GM21360 (cell line): ENCODE measurements around the gene TRIM34.
"Not testable (repeated sequence)": the region's sequence is repeated elsewhere in the genome, so short reads cannot be mapped to it uniquely, and the experiment has no call there.

Experiments used
- ATAC-seq: cut with Tn5 transposase; IDR thresholded peaks from one replicate; pipeline ENCODE4 v1.9.1; 2021; ENCODE audit warnings: mild to moderate bottlenecking, moderate library complexity; ENCODE audit not compliant: unreplicated experiment

Gene TRIM34, protein sequence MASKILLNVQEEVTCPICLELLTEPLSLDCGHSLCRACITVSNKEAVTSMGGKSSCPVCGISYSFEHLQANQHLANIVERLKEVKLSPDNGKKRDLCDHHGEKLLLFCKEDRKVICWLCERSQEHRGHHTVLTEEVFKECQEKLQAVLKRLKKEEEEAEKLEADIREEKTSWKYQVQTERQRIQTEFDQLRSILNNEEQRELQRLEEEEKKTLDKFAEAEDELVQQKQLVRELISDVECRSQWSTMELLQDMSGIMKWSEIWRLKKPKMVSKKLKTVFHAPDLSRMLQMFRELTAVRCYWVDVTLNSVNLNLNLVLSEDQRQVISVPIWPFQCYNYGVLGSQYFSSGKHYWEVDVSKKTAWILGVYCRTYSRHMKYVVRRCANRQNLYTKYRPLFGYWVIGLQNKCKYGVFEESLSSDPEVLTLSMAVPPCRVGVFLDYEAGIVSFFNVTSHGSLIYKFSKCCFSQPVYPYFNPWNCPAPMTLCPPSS

GRCh38 chr11:5624489-5625279, at the start of gene TRIM34:
TSS of gene TRIM34 (plus strand) at chr11:5625001. CDS start at chr11:5632332, 7,331 bp downstream.
- peak; percentile 97 for ATAC-seq

DNA sequence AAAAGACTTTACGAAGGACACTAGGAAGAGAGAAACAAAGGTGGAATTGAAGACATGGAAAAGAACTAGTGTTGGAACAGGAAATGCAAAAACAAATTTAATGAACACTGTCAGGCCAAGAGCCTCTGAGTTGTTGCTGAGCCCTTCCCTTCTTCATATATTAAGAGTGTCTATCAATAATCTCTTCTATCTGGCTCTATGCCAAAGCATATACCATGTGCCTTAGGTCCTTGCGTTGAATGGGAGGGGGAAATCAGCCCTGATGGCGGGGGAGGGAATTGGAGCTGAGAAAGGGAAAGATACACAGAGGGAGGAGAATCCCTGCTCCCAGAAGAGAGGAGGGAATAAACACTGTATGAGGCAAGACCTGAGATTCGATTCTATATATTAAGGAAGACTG, 49.6 kb upstream of the TRIM34 start:
- no peak for ATAC-seq

GRCh38 chr11:5577101-5577500, 47.7 kb upstream of the TRIM34 start:
- no peak for ATAC-seq

- no peak for ATAC-seq
Observed at GRCh38 chr11:5580577-5580976, 44.2 kb upstream of the TRIM34 start, which contains the start of gene OR52B6. TSS of gene OR52B6 (plus strand) at chr11:5580877. CDS start at chr11:5580877, 0 bp downstream.

GRCh38 chr11:5581014-5581413, 43.8 kb upstream of the TRIM34 start:
- no peak for ATAC-seq

DNA sequence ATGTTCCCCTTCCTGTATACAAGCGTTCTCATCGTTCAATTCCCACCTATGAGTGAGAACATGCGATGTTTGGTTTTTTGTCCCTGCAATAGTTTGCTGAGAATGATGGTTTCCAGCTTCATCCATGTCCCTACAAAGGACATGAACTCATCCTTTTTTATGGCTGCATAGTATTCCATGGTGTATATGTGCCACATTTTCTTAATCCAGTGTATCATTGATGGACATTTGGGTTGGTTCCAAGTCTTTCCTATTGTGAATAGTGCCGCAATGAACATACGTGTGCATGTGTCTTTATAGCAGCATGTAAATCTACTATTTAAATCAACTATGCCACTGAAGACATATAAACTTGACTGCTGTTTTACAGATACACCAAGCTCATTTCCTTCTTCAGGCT, 40.3 kb upstream of the TRIM34 start:
- not testable (repeated sequence) for ATAC-seq

GRCh38 chr11:5589906-5590305, 34.9 kb upstream of the TRIM34 start:
- ATAC-seq, result not testable (repeated sequence)

DNA sequence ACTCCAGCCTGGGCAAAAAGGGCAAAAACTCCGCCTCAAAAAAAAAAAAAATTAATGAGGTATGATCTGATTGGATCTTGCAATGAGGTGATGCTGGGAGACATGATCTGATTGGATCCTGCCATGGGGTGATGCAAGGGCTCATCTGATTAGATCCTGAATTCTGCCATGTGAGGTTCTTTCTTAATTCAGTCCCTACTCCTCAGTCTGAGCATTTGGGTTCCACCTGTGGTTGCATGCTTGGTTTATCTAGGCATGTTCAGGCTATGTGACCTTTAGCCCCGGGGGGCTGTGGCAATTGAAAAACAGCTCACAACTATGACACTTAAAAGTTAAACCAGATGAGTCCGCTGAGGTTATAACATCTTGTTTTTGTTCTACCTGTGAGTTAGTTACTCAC, 33.2 kb upstream of the TRIM34 start:
- ATAC-seq, result no peak

GRCh38 chr11:5592615-5593014, 32.2 kb upstream of the TRIM34 start:
- no peak for ATAC-seq

GRCh38 chr11:5593146-5593545, 31.7 kb upstream of the TRIM34 start:
- ATAC-seq, result no peak

- ATAC-seq, result peak; percentile 45
Observed at GRCh38 chr11:5596607-5597201, 28.1 kb upstream of the TRIM34 start, which contains the start of gene TRIM6. TSS of gene TRIM6 (plus strand) at chr11:5596637. CDS start at chr11:5596898, 261 bp downstream.

GRCh38 chr11:5597953-5598352, 26.8 kb upstream of the TRIM34 start:
- no peak for ATAC-seq

DNA sequence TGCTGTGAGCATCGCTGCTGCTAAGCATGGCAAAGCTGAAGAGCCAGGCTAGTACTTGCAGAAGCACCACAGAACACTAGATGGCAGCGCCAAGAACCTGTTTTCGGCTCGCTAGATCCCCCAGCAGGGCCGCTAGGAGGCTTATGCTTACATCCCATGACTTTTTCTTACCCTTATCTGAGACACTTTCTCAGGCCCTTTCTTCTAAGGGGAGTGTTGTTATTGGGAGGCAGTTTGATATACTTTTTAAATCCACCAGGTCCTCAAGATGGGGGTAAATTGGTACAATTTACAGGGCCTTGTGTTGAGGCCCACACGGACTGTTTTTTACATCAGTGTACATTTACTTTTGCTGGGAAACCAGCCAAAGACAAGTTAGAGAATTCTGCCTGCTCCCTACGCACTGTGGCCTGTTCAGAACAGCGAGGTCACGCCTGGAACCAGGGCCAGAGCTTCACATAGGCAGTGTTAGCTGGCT, 24.4 kb upstream of the TRIM34 start:
- ATAC-seq, result peak; percentile 77

- ATAC-seq, result not testable (repeated sequence)
Observed at GRCh38 chr11:5602791-5603190, 22.0 kb upstream of the TRIM34 start.

DNA sequence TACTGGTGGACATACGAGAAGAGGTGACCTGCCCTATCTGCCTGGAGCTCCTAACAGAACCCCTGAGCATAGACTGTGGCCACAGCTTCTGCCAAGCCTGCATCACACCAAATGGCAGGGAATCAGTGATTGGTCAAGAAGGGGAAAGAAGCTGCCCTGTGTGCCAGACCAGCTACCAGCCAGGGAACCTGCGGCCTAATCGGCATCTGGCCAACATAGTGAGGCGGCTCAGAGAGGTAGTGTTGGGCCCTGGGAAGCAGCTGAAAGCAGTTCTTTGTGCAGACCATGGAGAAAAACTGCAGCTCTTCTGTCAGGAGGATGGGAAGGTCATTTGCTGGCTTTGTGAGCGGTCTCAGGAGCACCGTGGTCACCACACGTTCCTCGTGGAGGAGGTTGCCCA, 21.5 kb upstream of the TRIM34 start:
- no peak for ATAC-seq

DNA sequence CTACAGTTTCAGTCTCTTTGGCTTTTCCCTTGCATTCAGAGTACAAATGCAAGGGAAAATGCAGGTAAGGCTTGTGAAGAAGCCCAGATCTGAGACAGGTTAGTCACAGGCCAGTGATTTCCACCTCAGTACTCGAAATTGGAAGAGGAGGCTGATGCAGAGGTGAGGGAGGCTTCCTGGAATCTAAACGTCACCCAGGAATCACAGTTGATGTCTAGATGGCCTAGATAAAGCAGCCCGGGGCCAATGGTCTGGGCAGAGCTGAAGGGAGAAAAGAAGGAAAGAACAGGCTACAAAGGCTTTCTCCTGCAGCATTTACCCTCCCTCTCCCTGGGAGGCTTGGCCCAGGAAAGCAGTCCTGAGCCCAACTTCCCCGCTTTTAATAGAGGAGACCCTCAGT, 19.9 kb upstream of the TRIM34 start:
- ATAC-seq, result no peak

GRCh38 chr11:5605849-5606248, 19.0 kb upstream of the TRIM34 start:
- no peak for ATAC-seq

DNA sequence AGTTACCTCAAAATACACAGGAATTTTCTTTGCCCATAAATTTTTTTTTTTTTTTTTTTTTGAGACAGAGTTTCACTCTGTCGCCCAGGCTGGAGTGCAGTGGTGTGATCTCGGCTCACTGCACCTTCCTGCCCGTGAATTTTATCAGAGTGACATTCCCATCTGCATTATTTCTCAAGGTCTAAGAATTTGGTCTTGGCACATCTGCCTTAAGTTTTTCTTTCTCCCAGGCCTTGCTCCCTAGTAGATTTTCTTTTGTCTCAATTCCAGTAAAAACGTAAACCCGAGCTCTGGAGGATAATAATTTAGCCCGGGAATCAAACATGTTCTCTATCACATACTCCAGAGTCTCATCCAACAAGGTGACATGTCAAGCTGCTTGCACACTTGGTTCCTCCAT, 16.0 kb upstream of the TRIM34 start:
- ATAC-seq, result no peak

- ATAC-seq, result no peak
Observed at GRCh38 chr11:5610446-5610845, 14.4 kb upstream of the TRIM34 start.

DNA sequence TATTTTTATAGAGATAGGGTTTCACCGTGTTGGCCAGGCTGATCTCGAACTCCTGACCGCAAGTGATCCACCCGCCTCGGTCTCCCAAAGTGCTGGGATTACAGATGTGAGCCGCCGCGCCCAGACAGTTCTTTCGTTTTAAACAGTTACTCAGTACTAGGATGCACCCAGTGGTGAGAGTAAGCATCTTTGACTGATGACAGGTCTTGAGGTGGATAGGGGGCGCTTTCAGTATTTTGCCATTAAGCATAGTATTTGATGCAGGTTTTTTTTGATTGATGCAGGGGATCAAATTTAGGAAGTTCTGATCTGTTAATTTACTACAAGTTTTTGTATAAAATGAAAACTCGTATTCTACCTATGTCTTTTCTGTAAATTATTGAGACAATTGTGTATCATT, 13.2 kb upstream of the TRIM34 start:
- no peak for ATAC-seq

DNA sequence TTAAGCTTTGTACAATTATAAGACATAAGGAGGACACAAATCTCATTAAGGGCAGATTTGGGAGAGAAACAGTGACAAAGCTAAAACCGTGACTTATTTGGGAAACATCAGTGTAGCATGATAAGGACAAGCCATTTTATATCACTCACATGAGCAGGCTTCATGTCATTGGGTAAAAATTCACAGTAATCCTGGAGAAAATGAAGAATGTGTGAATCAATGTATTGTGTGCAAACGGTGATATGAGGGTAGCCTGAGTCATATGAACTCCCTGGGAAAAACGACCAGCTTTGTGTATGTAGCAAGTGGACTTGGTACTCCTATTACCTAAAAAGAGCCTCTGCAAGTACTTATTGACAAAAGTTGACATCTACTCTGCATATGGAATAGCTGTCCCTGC, 6.0 kb upstream of the TRIM34 start:
- no peak for ATAC-seq
